Heart left ventricle (tissue), 16 donors: ENCODE measurements around the gene CCDC107. TPM values are rescaled to one million over a fixed set of nuclear protein-coding genes. Genes with fewer than 3 reads are reported as not detected.

ENCODE experiments used
- ATAC-seq, 4 donors: fragments of 200-7000 bp; cut with Tn5 transposase; one replicate each; pipeline ENCODE4 v1.9.1; 2020 to 2022; ENCODE audit warnings: moderate library complexity in 4 of 4, mild to moderate bottlenecking in 3 of 4, moderate number of reproducible peaks in 1 of 4
- DNase-seq, 5 donors: peaks; one replicate each; pipeline ENCODE4 v3.0.0-alpha.2; 2020
- H3K27ac ChIP-seq, 12 donors: fragments of 200-600 bp; sonication (generic) in 4 of 12; one replicate each; pipeline versions ENCODE4 v1.5.0 to v1.8.0; 2016 to 2022; ENCODE audit warnings: mild to moderate bottlenecking in 2 of 12
- H3K27me3 ChIP-seq, 9 donors: fragments of 200-600 bp; sonication (generic) in 2 of 9; one replicate each; pipeline versions ENCODE4 v1.5.1 to v1.8.0; 2016 to 2022; ENCODE audit warnings: mild to moderate bottlenecking in 3 of 9
- H3K36me3 ChIP-seq, 9 donors: fragments of 200-600 bp; sonication (generic) in 2 of 9; one replicate each; pipeline versions ENCODE4 v1.5.0 to v1.8.0; 2018 to 2022; ENCODE audit warnings: mild to moderate bottlenecking in 2 of 9
- H3K4me1 ChIP-seq, 12 donors: fragments of 200-600 bp; sonication (generic) in 4 of 12; one replicate each; pipeline versions ENCODE4 v1.5.0 to v1.8.0; 2016 to 2022; ENCODE audit warnings: mild to moderate bottlenecking in 3 of 12
- H3K4me3 ChIP-seq, 12 donors: fragments of 200-600 bp; sonication (generic) in 4 of 12; one replicate each; pipeline versions ENCODE4 v1.5.0 to v1.8.0; 2017 to 2022; ENCODE audit warnings: mild to moderate bottlenecking in 9 of 12, moderate library complexity in 4 of 12
- H3K9me3 ChIP-seq, 12 donors: fragments of 200-600 bp; sonication (generic) in 4 of 12; one replicate each; pipeline versions ENCODE4 v1.5.0 to v1.8.0; 2016 to 2022; ENCODE audit warnings: mild to moderate bottlenecking in 1 of 12
- POLR2A ChIP-seq, 2 donors: fragments of 450-650 bp; IDR thresholded peaks; one replicate each; pipeline ENCODE4 v1.6.1; 2017; ENCODE audit warnings: antibody characterized with exemption in 2 of 2, mild to moderate bottlenecking in 2 of 2, moderate library complexity in 2 of 2
- WGBS, 4 donors: extraction: QIAGEN DNeasy Blood & Tissue Kit in 2 of 4; methylation state at CpG; one replicate each; pipeline versions ENCODE4 v1.1.5 to v1.1.7; 2013 to 2018; 5-methylcytosine and 5-hydroxymethylcytosine counted together
- intact Hi-C, 10 donors: fragments of 100-400 bp; cut with DNase I; formaldehyde crosslinking; loops; one replicate each; pipeline versions ENCODE4 v1.11.1 to v1.14.2; 2022
- polyA plus RNA-seq, 2 donors: library from polyadenylated mRNA; stranded (reverse); fragments of 200-250 nt; gene quantifications; one replicate each; pipeline ENCODE4 v1.2.3, GENCODE V29; 2013
- total RNA-seq, 9 donors: library from RNA; depleted of rRNA in 2 of 9; stranded (reverse); fragments of >200 nt in 2 of 9; fragmentation: NEBNext Ultra II Directional in 3 of 9; extraction: Animal tissue kit (Norgen Biotek cat#: 25700) in 3 of 9; gene quantifications; one replicate each; pipeline versions ENCODE4 v1.1.0 to v1.2.4, GENCODE V29; 2016 to 2023
- TF ChIP-seq, protein P1 (sequence below), 12 donors: fragments of 200-600 bp; sonication (generic) in 4 of 12; IDR thresholded peaks; one replicate each; pipeline versions ENCODE4 v1.5.0 to v1.8.0; 2018 to 2022; ENCODE audit warnings: antibody characterized with exemption in 12 of 12, mild to moderate bottlenecking in 5 of 12
- donor health status: ischemic (EF 13 %, LVEDD 7.1; RV severe dilation, severe dysfunction).
- donor health status: healthy with polysubstance abuse.
- donor health status: DM: no; HTN: yes; CAD: no.
- donor health status: DM: no; HTN: no; CAD: no.
- donor health status: ischemic (EF 25% LVEDD 6.9; RV normal size, moderate dysfunction).
- donor health status: ischemic (EF 25% LVEDD 5.7; RV mildly dilated, moderate dysfunction).
- donor health status: healthy.
- donor health status: DM: yes; HTN: yes; CAD: no.
- donor health status: ischemic (EF 35%, LVEDD 5.7; RV mildly dilated, moderate dysfunction).
- donor health status: nonischemic (EF 11% LVEDD 7.7; RV severe dilation, severe dysfunction).
- donor health status: DM: yes; HTN: yes; CAD: no.
- donor health status: PGD.
- donor health status: ischemic (EF 29% LVEDD 5.4; RV normal size, mild dysfunction).
- donor health status: nonischemic (EF 23%, LVEDD 6.1; RV moderate dilation, normal function).

Gene CCDC107
- total and polyA plus RNA-seq, 11 donors = 35.5 to 116 (median 46.5) TPM

DNA sequence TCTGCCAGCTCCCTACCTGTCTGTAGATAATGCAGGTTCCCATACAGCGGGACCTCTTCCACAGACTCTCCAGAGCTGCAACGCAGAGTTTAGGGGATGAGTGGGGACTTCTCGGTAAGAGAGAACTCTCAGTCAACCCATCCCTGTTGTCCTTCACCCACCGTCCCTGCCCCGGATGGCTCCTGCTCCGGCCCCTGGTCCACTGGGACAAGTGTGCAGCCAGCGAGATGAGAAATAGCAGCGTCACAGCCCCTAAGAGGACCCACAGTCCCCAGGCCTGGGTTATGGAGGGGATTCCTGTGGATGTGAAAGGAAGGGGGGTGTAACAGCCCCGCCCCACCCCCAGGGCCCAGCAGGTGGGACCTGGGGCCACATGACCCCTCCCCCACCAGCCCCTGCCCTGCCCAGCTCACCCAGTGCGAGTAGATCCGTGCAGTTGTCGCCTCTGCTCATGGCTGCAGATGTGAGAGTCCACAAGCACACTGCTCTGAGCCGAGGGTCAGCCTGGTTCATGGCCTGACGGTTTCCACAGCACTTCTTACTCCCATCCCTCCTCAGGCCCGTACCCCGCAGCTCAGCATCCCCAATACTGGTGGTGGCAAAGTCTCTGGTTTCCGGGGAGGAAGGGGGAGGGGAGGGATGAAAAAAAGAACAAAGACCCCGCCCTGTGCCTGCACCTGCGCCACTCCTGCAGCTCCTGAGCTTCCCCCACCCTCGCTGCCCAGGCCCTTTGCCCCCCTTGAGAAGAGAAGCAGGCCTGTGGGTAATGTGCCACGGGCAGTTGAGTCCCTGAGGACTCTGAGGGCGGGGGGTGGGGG, 7.5 kb upstream of the CCDC107 start, which contains the start of gene SIT1:
TSS of gene SIT1 (minus strand) at position 591 of the 818 bp plus-strand sequence. CDS start at position 513, 78 bp downstream.
- Histone ChIP-seq H3K9me3 (no peaks in the 10 kb centered on the region), H3K36me3 (no peaks in the 10 kb centered on the region), H3K4me1 (peaks cover 0 to 54% (median 9%) of the 10 kb centered on the region in 12 donors), H3K27ac (peak within 1 kb of the TSS in 4 of 12 donors; percentile 17 to 86 (median 26)), H3K4me3 (peak within 1 kb of the TSS in 4 of 12 donors; percentile 20 to 54 (median 27)), H3K27me3 (no peaks in the 10 kb centered on the region)
- TF ChIP-seq, protein P1, sequence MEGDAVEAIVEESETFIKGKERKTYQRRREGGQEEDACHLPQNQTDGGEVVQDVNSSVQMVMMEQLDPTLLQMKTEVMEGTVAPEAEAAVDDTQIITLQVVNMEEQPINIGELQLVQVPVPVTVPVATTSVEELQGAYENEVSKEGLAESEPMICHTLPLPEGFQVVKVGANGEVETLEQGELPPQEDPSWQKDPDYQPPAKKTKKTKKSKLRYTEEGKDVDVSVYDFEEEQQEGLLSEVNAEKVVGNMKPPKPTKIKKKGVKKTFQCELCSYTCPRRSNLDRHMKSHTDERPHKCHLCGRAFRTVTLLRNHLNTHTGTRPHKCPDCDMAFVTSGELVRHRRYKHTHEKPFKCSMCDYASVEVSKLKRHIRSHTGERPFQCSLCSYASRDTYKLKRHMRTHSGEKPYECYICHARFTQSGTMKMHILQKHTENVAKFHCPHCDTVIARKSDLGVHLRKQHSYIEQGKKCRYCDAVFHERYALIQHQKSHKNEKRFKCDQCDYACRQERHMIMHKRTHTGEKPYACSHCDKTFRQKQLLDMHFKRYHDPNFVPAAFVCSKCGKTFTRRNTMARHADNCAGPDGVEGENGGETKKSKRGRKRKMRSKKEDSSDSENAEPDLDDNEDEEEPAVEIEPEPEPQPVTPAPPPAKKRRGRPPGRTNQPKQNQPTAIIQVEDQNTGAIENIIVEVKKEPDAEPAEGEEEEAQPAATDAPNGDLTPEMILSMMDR (IDR thresholded peaks at IDR 0.05) = no peak
- no peak for TF ChIP-seq POLR2A (IDR thresholded peaks at IDR 0.05)
- no peak for ATAC-seq
- intact Hi-C loops = loop anchor here in 5 of 10 donors (10.0 kb wide), 4 partner anchors 46 to 234 kb away; partner anchors contain the start of genes TESK1 (in 2 of the 5), FAM221B (in 1 of the 5), HINT2 (in 1 of the 5) and SPAG8 (in 1 of the 5)
- 66 to 74% (median 71%) methylated on average over 17 to 22 of the region's 22 CpGs for WGBS, 4 donors
- DNase-seq = no peak

DNA sequence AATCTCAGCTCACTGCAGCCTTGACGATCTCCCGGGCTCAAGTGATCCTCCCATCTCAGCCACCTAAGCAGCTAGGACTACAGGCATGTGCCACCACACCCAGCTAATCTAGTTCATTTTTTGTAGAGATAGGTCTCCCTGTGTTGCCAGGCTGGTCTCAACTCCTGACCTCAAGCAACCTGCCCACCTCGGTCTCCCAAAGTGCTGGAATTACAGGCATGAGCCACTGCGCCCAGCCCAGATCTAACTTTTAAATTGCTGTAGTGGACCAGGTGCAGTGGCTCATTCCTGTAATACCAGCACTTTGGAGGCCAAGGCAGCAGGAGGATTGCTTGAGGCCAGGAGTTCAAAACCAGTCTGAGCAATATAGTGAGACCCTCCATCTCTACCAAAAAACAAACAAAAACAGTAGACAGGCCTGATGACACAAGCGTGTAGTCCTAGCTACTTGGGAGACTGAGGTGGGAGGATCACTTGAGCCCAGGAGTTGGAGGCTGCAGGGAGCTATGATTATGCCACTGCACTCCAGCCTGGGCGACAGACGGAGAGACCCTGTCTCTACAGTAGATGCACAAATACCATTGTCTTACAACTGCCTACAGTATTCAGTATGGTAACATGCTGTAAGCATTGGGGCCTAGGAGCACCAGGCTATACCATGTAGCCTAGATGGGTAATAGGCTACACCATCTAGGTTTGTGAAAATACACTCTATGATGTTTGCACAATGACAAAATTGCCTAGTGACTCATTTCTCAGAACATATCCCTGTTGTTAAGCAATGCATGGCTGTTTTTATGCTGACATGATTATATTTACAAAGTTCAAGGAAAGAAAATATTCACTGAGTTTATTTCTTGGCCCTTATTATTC, 5.9 kb upstream of the CCDC107 start:
- TF ChIP-seq POLR2A (IDR thresholded peaks at IDR 0.05) = no peak
- TF ChIP-seq, protein P1 (IDR thresholded peaks at IDR 0.05) = no peak
- Histone ChIP-seq H3K4me3 (no peak overlapping the region), H3K27me3 (no peaks in the 10 kb centered on the region), H3K9me3 (no peaks in the 10 kb centered on the region), H3K4me1 (peaks cover 0 to 50% (median 6%) of the 10 kb centered on the region in 12 donors), H3K27ac (peak overlapping the region in 1 of 12 donors; percentile 73), H3K36me3 (no peaks in the 10 kb centered on the region)
- ATAC-seq (no peak), DNase-seq (no peak)
- intact Hi-C loops = loop anchor here in 5 of 10 donors (10.0 kb wide), 4 partner anchors 47 to 233 kb away; partner anchors contain the start of genes TESK1 (in 2 of the 5), FAM221B (in 1 of the 5), HINT2 (in 1 of the 5) and SPAG8 (in 1 of the 5)
- 77 to 86% (median 84%) methylated on average over 7 of the region's 7 CpGs for WGBS, 4 donors

DNA sequence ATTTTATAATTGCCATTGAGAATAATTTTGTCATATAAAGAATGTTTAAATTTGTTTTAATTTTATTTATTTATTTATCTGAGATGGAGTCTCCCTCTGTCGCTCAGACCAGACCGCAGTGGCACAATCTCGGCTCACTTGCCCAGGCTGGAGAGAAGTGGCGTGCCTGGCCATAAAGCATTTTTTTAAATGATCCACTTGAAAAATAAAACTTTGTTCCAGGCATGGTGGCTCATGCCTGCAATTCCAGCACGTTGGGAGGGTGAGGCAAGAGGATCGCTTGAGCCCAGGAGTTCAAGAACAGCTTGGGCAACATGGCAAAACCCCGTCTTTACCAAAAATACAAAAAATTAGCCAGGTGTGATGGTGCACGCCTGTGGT, 5.3 kb upstream of the CCDC107 start:
- intact Hi-C loops = loop anchor here in 5 of 10 donors (10.0 kb wide), 4 partner anchors 48 to 232 kb away; partner anchors contain the start of genes TESK1 (in 2 of the 5), FAM221B (in 1 of the 5), HINT2 (in 1 of the 5) and SPAG8 (in 1 of the 5)

More for the DNA sequence above, 5.3 kb upstream of the CCDC107 start:
- Histone ChIP-seq H3K27ac (peak overlapping the region in 1 of 12 donors; percentile 73), H3K4me1 (peaks cover 0 to 50% (median 3%) of the 10 kb centered on the region in 12 donors), H3K27me3 (no peaks in the 10 kb centered on the region), H3K9me3 (no peaks in the 10 kb centered on the region), H3K36me3 (no peaks in the 10 kb centered on the region), H3K4me3 (no peak overlapping the region)
- DNase-seq = no peak
- WGBS, 4 donors = 91 to 93% (median 93%) methylated on average over 8 of the region's 8 CpGs
- no peak for ATAC-seq
- TF ChIP-seq POLR2A (IDR thresholded peaks at IDR 0.05) = no peak
- TF ChIP-seq, protein P1 (IDR thresholded peaks at IDR 0.05) = no peak
